T-helper 9 cell (primary cell): Measurements from ENCODE around the gene ALPL.

Experiments used
- DNase-seq: peaks from one replicate; pipeline ENCODE4 v3.0.0-alpha.2; 2020

Gene ALPL

DNA sequence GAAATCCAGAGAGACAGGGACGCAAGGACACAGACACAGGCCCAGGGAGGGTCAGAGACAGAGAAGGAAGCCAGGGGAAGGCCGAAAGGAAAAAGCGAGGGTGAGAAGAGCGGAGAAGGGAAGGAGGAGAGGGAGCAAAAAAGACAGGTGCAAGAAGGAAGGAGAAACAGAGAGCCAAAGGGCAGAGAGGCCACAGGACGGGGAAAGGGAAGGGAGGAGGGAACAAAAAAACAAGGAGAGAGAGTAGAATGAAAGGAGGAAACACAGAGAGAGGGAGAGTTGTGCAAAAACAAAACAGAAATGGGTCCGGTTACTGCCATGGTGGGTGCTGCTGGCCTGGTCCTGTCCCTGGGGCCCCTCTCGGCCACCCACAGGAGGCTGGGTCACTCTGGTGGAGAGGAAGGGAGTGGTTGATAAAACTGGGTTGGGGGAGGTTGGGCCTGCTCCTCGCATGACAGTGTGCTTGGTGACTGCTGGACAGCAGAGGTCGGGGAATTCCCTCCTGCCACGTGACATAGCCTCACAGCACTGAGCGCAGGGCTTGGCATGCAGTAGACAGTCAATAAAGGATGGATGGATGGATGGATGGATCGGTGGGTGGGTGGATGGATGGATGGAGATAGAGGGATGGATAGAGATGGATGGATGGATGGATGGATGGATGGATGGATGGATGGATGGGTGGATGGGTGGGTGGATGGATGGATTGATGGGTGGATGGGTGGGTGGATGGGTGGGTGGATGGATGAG is 95.2 kb downstream of the ALPL start:
- DNase-seq = no peak

- no peak for DNase-seq
Observed at GRCh38 chr1:21605012-21605715, 95.9 kb downstream of the ALPL start.

DNA sequence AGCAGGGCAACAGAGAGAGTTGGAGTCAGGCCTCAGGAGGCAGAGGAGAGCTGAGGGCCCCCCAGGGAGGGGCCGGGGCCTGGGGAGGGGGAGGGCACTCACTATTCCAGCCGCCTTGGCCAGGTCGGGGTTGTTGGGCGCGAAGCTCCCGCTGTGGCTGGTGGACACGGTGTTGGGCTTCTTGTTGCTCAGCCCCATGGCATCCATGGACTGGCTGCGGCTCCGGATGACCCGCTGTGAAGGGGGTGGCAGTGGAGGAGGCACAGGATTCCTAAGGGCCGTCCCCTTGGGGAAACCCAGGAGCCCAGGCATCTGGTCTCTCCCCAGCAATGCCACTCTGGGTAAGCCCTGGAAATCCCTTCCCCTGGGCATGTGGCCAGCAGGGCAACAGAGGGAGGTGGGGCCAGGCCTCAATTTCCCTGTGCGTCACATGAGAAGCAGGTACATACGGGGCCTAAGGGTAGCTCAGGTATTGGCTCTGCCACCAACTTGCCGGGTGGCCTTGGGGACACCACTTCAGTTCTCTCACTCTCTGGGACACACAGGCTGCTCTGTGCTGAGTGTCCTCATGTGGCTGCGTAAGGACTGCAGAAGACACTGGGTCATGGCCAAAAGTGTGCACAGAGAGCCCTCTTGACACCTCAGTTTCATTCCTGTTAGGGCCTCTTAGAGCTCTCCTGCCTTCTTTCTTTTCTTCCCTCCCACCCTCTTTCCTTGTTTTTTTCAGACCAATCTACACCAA is 96.9 kb downstream of the ALPL start:
- no peak for DNase-seq

- peak; percentile 6 for DNase-seq
Observed at GRCh38 chr1:21607549-21608529, 98.6 kb downstream of the ALPL start.

DNA sequence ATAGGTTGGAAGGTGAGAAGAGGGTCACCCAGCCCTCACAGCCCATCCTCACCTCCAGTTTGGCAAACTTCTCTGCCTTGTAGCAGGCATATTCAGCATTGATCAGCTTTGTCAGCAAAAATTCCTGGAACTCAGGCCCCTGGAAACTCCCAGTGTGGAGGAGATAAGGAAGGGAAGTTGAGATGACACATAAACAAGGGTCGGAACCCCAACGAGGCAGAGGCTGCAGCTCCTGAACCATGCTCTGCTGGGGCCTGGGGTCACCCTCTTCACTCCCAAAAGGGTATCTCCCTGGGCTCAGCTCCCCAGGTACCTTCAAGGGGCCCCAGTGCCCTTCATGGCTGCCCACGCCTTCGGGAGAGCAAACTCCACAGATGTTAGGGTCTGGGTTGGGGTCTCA is 99.6 kb downstream of the ALPL start:
- no peak for DNase-seq

GRCh38 chr1:21610027-21610426 is 100.8 kb downstream of the ALPL start:
- no peak for DNase-seq

DNA sequence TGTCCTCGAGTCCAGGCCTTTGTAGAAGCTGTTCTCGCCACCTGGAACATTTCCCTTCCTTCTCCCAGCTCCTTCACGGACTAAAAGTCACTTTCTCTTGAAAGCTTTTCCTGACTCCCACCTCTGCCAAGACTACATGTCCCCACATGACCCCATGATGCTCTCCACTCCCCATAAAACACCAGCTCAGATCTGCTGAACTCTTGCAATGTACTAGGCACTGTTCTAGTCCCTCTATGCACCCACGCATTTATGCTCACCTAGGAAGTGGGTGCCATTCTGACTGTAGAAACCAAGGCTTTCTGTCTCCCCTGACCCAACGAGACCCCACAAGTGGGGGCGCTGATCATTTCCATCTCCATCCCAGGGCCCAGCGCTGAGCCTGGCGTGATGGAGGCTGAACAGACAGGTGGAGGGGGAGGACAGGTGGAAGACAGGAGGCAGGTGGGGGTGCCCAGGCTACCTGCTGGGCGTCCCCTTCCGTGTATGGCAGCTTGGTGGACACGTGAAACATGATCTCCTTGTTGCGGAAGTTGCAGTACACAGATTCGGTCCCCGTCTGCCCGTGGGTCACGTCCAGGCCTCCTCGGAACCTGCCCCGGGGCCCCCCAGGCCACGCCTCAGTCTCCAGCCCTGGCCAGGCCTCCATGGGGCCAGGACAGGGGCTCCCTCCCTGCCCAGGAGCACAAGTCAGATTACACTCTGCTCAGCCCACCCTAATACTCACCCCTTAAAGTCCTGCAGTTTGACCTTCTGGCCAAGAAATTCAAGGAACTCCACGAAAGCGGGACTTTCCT is 102.0 kb downstream of the ALPL start:
- DNase-seq = no peak

DNA sequence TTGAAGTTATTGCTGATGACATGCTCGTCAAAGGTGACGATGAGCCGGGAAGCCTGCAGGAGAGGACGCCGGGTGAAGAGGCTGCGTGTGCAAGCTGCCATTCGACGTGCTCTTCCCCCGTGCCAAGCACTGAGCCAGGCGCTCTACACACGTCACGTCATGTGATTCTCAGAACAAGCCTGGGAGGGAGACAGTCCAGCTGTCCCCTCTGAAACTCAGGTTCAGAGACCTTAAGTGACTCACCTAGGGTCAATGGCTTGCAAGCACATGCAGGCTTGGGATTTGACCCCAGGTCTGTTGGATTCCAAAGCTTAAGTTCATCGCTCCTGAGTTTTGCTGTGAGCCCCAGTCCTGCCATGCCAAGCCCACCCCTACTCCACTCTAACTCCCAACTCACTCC is 102.8 kb downstream of the ALPL start:
- no peak for DNase-seq

DNA sequence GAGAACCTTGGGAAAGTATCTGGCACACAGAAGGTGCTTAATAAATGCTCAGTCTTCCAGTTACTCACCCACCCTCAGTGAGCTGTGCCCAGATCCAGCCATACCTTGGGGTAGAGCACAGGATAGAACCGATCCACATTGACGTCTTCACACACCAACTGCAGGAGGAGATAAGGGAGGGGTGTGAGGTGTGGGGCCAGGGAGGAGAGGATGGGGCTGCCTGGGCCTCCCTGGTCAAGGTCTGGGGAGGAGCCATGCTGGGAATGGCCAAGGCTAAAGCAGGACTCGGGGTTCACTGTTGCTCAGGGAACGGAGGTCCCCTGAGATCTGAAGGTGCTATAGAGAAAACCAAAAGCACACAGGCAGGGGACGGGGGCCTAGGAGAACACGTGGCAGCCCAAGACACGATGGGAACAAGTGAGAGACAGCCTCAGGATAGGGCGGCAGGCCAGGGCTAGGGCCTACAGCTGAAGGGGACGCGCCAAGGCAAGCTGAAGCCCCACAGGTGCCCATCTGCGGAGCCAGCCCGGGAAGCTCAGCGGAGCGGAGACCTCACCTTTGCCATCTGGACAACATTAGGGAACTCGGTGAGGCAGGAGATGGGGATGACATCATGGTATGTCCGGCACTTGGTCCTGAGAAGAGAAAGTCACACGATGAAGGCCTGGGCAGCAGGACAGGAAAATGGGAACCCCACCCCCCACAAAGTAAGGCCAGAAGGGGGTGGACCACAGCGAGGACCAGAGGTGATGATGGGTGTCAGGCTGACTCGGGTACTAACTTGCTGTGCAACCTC is 104.0 kb downstream of the ALPL start:
- DNase-seq = no peak

DNA sequence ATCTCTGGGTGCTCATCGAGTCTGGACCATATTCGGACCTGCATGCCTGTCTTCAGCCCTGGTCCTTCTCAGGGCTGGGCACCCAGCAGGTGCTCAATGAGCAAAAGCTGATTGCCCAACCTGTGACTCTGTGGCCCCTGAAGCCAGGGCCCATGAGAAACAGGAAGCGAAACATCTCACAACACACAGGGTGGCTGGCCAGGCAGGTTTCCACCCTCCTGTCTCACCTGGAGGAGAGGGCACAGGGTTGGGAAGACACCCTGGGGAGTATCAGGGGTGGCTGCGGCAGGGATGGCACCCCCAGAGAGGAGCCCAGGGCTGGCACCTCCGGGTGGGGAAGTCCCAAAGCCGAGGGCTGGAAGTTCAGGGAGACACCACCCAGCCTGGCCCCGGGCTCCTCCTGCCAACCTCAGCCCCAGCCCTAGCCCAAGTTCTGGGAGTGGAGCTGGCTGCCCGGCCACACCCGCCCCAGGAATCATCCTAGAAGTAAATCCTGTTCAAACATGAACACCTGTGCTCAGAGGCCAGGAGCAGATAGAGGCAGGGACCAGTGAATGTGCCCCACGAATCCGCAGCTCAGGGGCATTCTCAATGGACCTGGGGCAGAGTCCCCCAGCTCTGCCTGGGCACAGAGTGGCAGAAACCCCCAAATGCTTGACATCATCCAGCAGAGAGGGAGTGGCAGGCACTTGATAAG is 105.3 kb downstream of the ALPL start:
- DNase-seq = no peak

GRCh38 chr1:21616372-21616771 is 107.1 kb downstream of the ALPL start:
- no peak for DNase-seq

- DNase-seq = no peak
Observed at GRCh38 chr1:21617126-21617738, 108.0 kb downstream of the ALPL start.

GRCh38 chr1:21618059-21618458 is 108.8 kb downstream of the ALPL start:
- DNase-seq = no peak

DNA sequence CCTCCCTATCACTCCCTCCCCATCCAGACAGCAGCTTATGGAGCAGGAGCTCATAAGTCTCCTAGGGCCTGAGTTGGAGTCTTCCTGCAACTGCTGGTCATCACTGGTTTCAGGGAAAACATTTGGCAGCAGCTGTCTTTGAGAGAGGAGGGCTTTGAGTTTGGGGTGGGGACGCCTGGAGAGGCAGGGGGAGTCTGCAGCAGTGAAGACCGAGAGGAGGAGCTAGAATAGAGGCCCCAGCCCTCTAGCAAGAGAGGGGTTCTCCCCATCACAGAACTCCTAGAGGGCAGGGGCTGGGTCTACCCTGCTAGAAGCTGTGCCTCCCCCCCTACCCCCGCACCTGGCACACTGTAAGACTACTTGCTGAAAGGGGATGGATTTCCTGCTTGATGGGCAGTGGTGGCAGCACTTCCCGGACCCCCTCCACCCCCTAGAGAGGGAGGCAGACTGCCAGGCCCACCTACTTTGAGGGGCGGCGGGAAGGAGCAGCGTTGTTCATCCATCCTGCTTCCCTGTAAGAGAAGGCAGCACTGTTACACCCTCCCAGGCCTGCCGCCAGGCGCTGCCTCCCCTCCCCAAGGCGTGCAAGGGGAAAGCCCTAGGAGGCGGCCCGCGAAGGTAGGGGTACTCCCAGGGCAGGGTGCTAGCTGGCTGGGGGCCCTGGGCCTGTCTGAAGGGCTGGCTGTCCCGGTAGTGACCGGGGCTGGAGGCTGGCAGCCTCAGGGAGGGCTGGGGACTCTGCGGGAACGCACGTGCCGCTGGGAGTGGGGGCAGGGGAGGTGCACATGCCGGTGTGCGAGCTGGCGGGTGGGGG is 109.5 kb downstream of the ALPL start:
- no peak for DNase-seq

GRCh38 chr1:21619375-21619947 is 110.2 kb downstream of the ALPL start:
- DNase-seq = no peak

DNA sequence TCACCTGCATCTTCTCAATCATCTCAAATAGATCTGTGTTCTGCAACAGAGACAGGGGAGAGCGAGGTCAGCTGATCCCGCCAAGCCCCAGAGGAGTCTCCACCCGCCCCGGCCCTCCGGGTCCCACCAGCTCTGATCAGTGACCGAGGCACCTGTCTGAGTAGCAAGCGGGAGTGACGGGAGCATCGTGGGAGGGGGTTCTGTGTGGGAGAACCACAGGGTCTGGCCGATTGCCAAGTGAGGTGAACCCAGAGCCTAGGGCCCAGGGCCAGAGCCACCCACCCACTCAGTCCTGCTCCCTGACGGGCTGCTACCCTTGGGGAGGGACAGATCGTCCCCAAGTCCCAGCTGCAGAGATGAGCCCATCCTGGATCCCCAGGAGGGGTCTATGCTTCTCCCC is 110.8 kb downstream of the ALPL start:
- DNase-seq = no peak

- DNase-seq = no peak
Observed at GRCh38 chr1:21620496-21620895, 111.3 kb downstream of the ALPL start.

DNA sequence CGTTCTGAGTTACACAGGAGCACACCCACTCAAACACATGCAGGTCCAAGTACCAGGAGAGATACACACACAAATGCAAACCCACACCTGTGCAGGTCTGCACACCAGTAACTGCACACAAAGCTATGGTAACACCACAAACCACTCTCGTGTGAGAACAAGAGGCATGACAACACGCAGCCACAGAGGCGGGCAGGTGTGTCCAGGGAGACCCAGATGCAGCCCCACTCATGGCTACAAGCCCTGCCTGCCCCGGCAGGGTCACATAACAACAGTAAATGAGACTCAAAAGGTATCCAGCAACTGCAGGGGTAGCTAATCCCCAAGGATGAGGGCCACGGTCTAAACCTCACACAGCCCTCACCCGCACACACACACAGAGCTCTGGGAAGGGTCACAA is 111.8 kb downstream of the ALPL start:
- DNase-seq = no peak
